HG02798 (cell line): ENCODE results near the gene KPNA4.
"Not testable (repeated sequence)": the region's sequence is repeated elsewhere in the genome, so short reads cannot be mapped to it uniquely, and the experiment has no call there.

Experiments used
- ATAC-seq: cut with Tn5 transposase; IDR thresholded peaks from one replicate; pipeline ENCODE4 v1.9.1; 2021; ENCODE audit warnings: mild to moderate bottlenecking; ENCODE audit not compliant: unreplicated experiment, poor library complexity

Gene KPNA4

DNA sequence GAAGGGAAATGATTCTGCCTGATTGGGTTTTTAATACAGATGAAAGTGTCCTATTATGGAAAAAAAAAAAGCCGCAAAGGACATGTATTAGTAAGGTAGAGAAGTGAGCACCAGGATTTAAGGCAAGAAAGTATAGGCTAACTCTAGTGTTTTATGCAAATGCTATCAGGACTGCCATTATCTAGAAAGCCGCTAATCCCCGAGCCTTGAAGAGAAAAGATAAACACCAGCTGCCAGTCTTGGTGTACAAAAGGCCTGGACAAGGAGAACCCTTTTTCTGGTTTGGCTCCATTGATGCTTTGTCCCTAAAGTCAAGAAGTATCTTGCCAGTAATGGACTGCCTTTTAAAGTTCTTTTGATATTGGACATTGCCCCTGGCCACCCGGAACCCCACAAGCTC is 107.2 kb downstream of the KPNA4 start:
- ATAC-seq = no peak

DNA sequence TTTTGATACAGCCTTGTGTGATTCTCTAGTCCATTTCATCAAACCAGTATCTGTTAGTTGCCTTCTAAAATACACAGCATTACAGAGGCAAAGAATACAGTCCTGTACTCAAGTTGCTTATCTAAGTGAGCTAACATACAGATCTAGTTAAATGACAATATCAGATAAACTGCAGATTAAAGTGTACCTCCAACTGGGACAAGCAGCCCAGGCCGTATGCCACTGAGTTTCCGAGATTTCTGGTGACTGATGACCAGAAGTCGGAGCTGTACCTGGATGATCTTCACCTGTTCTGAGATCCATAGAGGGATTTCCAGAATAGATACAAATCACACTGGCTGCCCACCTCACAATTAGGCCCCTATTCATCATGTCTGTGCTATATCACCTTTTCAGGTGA is 109.5 kb downstream of the KPNA4 start:
- no peak for ATAC-seq

DNA sequence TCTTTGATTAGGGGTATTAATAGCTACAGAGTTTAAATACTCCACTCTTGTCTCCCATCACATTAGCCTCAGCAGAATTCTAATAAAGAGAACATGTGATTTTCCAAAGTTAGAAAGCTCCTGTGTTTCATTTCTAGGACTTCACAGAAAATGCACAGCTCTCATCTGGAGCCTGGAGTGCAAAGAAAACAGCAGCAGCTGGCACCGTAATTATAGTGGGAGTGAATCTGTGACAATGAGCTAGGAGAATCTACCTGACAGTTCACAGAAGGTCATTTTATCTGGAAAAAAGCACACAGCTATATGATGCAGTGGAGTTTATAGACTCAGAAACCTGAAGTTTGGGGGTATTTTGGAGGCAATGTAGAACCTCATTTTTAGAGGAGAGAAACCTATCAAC is 110.4 kb downstream of the KPNA4 start:
- ATAC-seq = no peak

DNA sequence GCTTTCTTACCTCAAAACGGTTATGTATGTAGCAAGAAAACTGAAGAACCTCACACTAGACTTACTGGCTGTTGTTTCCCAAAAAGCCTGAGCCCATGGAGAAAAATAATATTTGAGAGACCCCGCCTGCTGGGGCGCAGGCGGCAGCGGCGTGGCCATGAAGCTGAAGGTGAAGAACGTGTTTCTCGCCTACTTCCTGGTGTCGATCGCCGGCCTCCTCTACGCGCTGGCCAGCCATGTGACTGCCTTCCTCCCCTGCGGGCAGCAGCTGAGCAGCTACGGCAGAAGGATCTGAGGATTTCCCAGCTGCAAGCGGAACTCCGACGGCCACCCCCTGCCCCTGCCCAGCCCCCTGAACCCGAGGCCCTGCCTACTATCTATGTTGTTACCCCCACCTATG is 113.1 kb downstream of the KPNA4 start:
- not testable (repeated sequence) for ATAC-seq

DNA sequence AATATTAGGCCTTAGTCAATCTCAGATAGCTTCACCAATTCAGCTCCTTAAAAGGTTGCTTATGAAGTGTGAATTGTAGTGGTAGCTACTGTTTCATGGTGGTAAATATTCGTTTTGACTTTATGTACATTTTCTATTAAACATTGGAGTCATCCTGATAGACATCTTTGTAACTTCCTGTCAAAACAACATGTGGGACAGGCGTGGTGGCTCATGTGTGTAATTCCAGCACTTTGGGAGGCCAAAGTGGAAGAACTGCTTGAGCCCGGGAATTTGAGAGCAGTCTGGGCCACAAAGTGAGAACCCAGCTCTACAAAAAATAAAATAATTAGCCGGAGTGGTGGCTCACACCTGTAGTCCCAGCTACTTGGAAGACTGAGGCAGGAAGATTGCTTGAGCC is 113.8 kb downstream of the KPNA4 start:
- no peak for ATAC-seq

DNA sequence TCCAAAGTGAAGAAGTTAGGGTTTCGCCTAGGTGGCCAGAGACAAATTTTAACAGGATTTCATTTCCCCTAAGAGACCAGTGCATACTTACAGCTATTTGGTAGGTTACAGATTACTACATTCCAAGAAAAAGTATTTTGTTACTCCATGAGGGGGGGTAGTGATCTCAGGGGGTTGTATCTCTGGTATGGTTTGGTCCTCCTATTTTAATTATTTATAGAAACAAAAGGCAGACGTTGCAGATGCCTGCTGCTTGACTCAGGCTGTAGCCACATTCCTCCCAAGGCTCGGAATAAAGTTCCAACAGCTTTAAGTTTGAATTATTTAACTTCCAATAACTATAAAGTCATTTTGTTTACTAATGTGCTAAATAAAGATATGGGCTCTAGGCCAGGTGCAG is 114.5 kb downstream of the KPNA4 start:
- ATAC-seq = no peak

DNA sequence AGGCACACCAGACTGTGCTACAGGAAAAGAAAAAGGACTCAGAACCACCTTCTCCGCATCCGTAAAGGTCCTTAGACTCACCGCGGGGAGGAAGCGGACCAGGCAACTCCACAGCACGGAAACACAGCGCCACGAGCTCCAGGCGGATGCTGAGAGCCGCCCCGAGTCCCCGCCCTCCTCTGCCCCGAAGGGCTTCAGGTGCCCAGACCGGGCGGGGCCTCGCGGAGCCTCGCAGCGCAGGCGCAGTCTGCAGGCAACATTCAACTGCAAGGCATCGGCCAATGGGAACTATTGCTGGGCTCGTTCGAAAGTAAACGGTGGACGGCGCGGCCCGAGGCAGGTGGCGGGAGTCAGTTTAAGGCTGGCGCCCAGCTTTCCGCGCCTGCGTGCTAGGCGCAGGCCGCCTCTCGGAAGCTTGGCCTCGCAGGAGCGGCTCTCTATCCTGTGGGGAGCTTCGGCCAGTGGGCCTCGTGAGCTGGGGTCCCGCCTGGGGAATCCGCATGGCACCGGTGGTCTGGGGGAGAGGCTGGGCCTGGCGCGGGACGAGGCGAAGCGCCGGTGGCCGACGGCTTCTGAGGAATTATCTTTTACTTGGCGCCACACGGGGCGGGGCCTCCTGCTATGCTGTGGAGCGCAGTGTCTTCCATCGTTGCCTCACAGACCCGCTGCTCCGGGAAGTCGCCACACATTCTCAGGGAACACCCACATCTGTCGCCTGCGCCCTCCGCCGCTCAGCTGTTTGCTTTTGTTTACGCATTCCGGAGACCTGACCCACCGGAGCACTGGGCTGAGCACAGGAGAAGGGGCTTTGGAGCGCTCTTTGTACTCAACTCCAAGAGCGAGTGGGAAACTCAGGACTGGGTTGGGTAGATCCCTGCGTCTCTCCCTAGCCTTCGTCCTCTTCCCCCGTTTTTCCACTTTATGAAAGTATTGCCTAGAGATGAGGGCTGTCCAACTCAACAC is 115.5 kb downstream of the KPNA4 start, which contains the start of gene TRIM59:
TSS of gene TRIM59 (minus strand) at position 151 of the 963 bp plus-strand sequence. CDS start 10,603 bp downstream, outside the sequence.
- peak; percentile 94 for ATAC-seq

DNA sequence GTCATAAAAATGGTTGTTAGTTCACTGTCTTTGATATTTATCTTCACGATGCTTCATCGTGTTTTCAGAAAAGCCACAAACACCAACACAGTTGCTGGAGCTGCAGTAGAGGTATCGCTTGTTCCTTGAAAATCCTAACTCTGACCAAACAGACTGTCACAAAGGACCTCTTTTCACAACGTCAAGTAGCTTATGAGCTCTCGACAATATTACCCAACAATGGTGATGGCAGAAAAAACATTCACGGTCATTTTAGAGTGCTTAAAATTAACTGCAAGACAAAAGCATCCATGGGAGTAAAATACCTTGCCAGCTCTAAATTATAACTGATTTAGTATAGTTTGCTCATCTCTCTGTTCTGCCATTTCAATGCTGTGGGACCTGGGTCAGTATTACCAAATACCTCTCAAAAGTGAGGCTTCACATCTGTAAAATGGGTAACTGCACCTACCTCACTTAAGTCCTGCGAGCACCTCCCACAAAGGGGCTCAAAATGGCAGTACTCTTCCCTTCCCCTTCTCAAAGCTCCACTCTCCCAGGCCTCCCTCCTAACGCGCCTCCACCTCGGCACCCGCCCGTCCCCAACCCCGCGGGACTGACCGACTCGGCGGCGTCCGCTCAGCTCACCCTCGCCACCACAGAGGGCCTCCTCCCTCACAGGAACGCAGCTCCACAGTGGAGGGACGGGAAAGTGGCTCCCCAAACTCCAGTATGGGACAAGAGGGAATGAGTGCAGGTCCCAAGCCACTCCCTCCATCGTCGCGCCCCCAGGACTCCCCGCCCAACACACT is 116.3 kb downstream of the KPNA4 start:
- ATAC-seq = peak; percentile 38

DNA sequence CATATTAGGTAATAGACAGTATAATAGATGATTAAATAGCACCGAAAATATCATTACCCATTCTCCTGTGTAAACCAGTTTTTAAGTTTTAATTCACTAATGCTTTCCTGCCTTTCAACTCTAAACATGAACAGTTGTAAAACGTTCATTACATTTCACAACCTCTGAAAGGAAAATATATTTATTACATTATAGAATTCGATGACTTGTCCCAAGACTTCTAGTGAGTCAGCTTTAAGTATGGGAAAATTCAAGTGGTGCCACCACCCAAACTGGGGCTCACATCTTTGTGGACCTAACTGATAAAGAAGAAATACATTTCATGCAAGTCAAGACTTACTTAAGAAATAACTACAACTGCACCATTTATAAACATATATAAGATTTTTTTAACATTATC is 117.8 kb downstream of the KPNA4 start:
- ATAC-seq = no peak

DNA sequence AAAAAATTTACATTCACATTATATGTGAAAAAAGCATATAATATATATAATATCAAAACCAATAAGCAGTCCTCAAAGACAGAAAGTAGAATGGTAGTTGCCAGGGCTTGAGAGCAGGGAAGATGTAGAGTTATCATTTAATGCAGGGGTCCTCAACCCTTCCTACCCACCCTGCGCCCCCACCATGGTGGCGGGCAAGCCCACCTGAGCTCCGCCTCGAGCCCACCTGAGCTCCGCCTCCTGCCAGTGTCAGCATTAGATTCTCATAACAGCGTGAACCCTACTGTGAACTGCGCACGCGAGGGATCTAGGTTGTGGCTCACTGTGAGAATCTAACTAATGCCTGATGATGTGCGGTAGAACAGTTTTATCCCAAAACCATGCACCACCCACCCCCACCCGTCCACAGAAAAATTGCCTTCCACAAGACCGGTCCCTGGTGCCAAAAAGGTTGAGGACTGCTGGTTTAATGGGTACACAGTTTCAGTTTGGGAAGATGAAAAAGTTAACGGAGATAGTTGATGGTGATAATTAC is 118.8 kb downstream of the KPNA4 start:
- no peak for ATAC-seq

DNA sequence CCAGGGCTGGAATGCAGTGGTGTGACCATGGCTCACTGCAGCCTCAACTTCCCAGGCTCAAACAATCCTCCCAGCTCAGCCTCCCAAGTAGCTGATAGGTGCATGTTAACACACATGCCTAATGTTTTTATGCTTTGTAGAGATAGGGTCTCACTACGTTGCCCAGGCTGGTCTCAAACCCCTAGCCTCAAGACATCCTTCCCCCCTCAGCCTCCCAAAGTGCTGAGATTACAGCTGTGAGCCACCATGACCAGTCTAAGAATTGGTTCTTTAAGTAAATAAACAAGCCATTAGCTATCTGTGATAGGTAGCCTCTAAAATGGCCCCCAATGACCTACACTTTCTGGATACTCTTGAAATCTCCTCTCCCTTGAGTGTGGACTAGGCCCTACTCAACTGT is 119.5 kb downstream of the KPNA4 start:
- no peak for ATAC-seq
